OCI-LY3 (cell line): ENCODE data around the gene CD2AP.
A peak's percentile ranks its signal among the peaks of the same experiment; 100 is the strongest.
"Not testable (repeated sequence)": the region's sequence is repeated elsewhere in the genome, so short reads cannot be mapped to it uniquely, and the experiment has no call there.

Experiments used
- H2AFZ ChIP-seq: fragments of 200-600, 300-600 bp; shearing (Covaris generic); 2 replicates; pipeline ENCODE4 v1.6.0; 2014; ENCODE audit warnings: antibody characterized with exemption, low read depth, low read length
- H3K27ac ChIP-seq: fragments of 200-600, 300-600 bp; sonication (generic); 2 replicates; pipeline ENCODE4 v1.5.1; 2014; ENCODE audit warnings: mild to moderate bottlenecking, low read length, moderate library complexity, mixed read lengths
- H3K27me3 ChIP-seq: fragments of 200-600, 300-600 bp; sonication (generic); 2 replicates; pipeline ENCODE4 v1.6.1; 2014; ENCODE audit warnings: low read depth, low read length, mixed read lengths
- H3K36me3 ChIP-seq: fragments of 200-600, 300-600 bp; sonication (generic); replicated peaks from 2 replicates; pipeline ENCODE3; 2014; ENCODE audit warnings: low read depth, low read length, mixed read lengths
- H3K4me1 ChIP-seq: fragments of 300-600, 200-600 bp; sonication (generic); 2 replicates; pipeline ENCODE4 v1.6.1; 2014; ENCODE audit warnings: low read length, mixed read lengths
- H3K4me2 ChIP-seq: fragments of 200-600, 300-600 bp; sonication (generic); 2 replicates; pipeline ENCODE4 v1.6.1; 2014; ENCODE audit warnings: low read length, mixed read lengths
- H3K4me3 ChIP-seq: fragments of 300-600, 200-600 bp; sonication (generic); 2 replicates; pipeline ENCODE4 v1.5.1; 2014; ENCODE audit warnings: antibody characterized with exemption, mild to moderate bottlenecking, low read length, moderate library complexity
- H3K79me2 ChIP-seq: fragments of 300-600, 200-600 bp; shearing (Covaris generic); 2 replicates; pipeline ENCODE4 v1.6.1; 2014; ENCODE audit warnings: mild to moderate bottlenecking, low read length, mixed read lengths
- H3K9ac ChIP-seq: fragments of 300-600, 200-600 bp; shearing (Covaris generic); 2 replicates; pipeline ENCODE4 v1.6.0; 2014; ENCODE audit warnings: mild to moderate bottlenecking, low read length, moderate library complexity
- H3K9me3 ChIP-seq: fragments of 200-600, 300-600 bp; shearing (Covaris generic); 2 replicates; pipeline ENCODE4 v1.6.1; 2014; ENCODE audit warnings: low read length, mixed read lengths; ENCODE audit not compliant: insufficient read depth
- H4K20me1 ChIP-seq: fragments of 200-600, 300-600 bp; sonication (generic); 2 replicates; pipeline ENCODE4 v1.6.1; 2016; ENCODE audit warnings: low read length, mixed read lengths; ENCODE audit not compliant: insufficient read depth
- CTCF ChIP-seq: fragments of 200-600, 300-600 bp; sonication (generic); IDR thresholded peaks from 2 replicates; pipeline ENCODE4 v1.5.1; 2014; ENCODE audit warnings: antibody characterized with exemption, low read length, low read depth
- EZH2phosphoT487 ChIP-seq: fragments of 200-600 bp; shearing (Covaris generic); IDR thresholded peaks from 2 replicates; pipeline ENCODE4 v1.6.1; 2018; ENCODE audit warnings: antibody characterized with exemption, mixed run types, low read depth

The CD2AP gene

GRCh38 chr6:47476781-47477496, 650 bp upstream of the CD2AP start:
- no peak for TF ChIP-seq EZH2phosphoT487
- TF ChIP-seq CTCF, result no peak
- peaks cover 41% of the 10 kb centered on the region for H3K79me2 ChIP-seq
- peak overlapping the region; percentile 76 for H3K4me2 ChIP-seq
- H3K9me3 ChIP-seq, result no peaks in the 10 kb centered on the region
- H3K27me3 ChIP-seq, result no peaks in the 10 kb centered on the region
- H3K9ac ChIP-seq, result peak overlapping the region; percentile 89
- peak overlapping the region; percentile 79 for H2AFZ ChIP-seq
- H3K4me3 ChIP-seq, result peak overlapping the region; percentile 82
- H3K36me3 ChIP-seq, result no peaks in the 10 kb centered on the region
- peaks cover 29% of the 10 kb centered on the region for H3K4me1 ChIP-seq
- H4K20me1 ChIP-seq, result peaks cover 32% of the 10 kb centered on the region
- H3K27ac ChIP-seq, result peak overlapping the region; percentile 86

- H3K9me3 ChIP-seq, result no peaks in the 10 kb centered on the region
- H2AFZ ChIP-seq, result peak overlapping the region; percentile 19; the same call in 1 of the 2 replicates
- peaks cover 37% of the 10 kb centered on the region for H3K4me1 ChIP-seq
- no peaks in the 10 kb centered on the region for H3K27me3 ChIP-seq
- peak overlapping the region; percentile 86 for H3K27ac ChIP-seq
- TF ChIP-seq EZH2phosphoT487, result no peak
- no peak for TF ChIP-seq CTCF
- H3K4me3 ChIP-seq, result peak overlapping the region; percentile 82
- peak overlapping the region; percentile 77 for H3K4me2 ChIP-seq
- peaks cover 57% of the 10 kb centered on the region for H3K79me2 ChIP-seq
- H3K9ac ChIP-seq, result peak overlapping the region; percentile 89
- H4K20me1 ChIP-seq, result peaks cover 47% of the 10 kb centered on the region
- no peaks in the 10 kb centered on the region for H3K36me3 ChIP-seq
Measured at GRCh38 chr6:47478233-47479139, 897 bp downstream of the CD2AP start.

- peaks cover 54% of the 10 kb centered on the region for H4K20me1 ChIP-seq
- no peaks in the 10 kb centered on the region for H3K9me3 ChIP-seq
- no peak overlapping the region for H2AFZ ChIP-seq
- no peaks in the 10 kb centered on the region for H3K27me3 ChIP-seq
- H3K36me3 ChIP-seq, result no peaks in the 10 kb centered on the region
- peak overlapping the region; percentile 82 for H3K4me3 ChIP-seq
- H3K4me1 ChIP-seq, result peaks cover 44% of the 10 kb centered on the region
- H3K9ac ChIP-seq, result peak overlapping the region; percentile 89
- H3K27ac ChIP-seq, result peak overlapping the region; percentile 86
- TF ChIP-seq CTCF (no peak), EZH2phosphoT487 (no peak)
- H3K4me2 ChIP-seq, result peak overlapping the region; percentile 77
- H3K79me2 ChIP-seq, result peaks cover 63% of the 10 kb centered on the region
Measured at GRCh38 chr6:47479140-47479508, 1.5 kb downstream of the CD2AP start.

- Histone ChIP-seq H4K20me1 (peaks cover 61% of the 10 kb centered on the region), H2AFZ (no peak overlapping the region), H3K27ac (no peak overlapping the region), H3K9ac (peak overlapping the region; percentile 89), H3K4me3 (peak overlapping the region; percentile 82), H3K9me3 (no peaks in the 10 kb centered on the region), H3K79me2 (peaks cover 71% of the 10 kb centered on the region), H3K27me3 (no peaks in the 10 kb centered on the region), H3K4me2 (peak overlapping the region; percentile 77), H3K4me1 (peaks cover 48% of the 10 kb centered on the region), H3K36me3 (no peaks in the 10 kb centered on the region)
- TF ChIP-seq CTCF (no peak), EZH2phosphoT487 (no peak)
Measured at GRCh38 chr6:47479874-47480273, 2.3 kb downstream of the CD2AP start.

GRCh38 chr6:47481213-47481612, 3.6 kb downstream of the CD2AP start:
- H2AFZ ChIP-seq, H3K9ac ChIP-seq, H3K36me3 ChIP-seq, H3K4me2 ChIP-seq, H3K27me3 ChIP-seq, H3K27ac ChIP-seq, H3K4me3 ChIP-seq, H3K9me3 ChIP-seq: not testable (repeated sequence)
- peaks cover 72% of the 10 kb centered on the region for H4K20me1 ChIP-seq
- peaks cover 46% of the 10 kb centered on the region for H3K4me1 ChIP-seq
- H3K79me2 ChIP-seq, result peaks cover 84% of the 10 kb centered on the region
